Stimulated activated CD8-positive, alpha-beta memory T cell treated with anti-CD3 and anti-CD28 coated beads, Interleukin-12 subunit alpha, Interleukin-12 subunit beta, amount 100 ng/mL, for 4 hours (primary cell): Measurements from ENCODE around the gene OTULIN.

Source experiments
- DNase-seq: peaks from one replicate; pipeline ENCODE4 v3.0.0-alpha.2; 2020; ENCODE audit warnings: low read depth

The OTULIN gene

GRCh38 chr5:14668181-14668591 is 3.7 kb downstream of the OTULIN start:
- peak; percentile 42 for DNase-seq

GRCh38 chr5:14669415-14669814 is 4.9 kb downstream of the OTULIN start:
- no peak for DNase-seq

- no peak for DNase-seq
Measured at GRCh38 chr5:14669975-14670374, 5.5 kb downstream of the OTULIN start.

GRCh38 chr5:14671414-14671813 is 6.9 kb downstream of the OTULIN start:
- no peak for DNase-seq

GRCh38 chr5:14672082-14672481 is 7.6 kb downstream of the OTULIN start:
- DNase-seq, result no peak

- DNase-seq, result no peak
Measured at GRCh38 chr5:14672484-14673394, 8.2 kb downstream of the OTULIN start.

GRCh38 chr5:14673443-14673842 is 8.9 kb downstream of the OTULIN start:
- DNase-seq, result no peak

- DNase-seq, result no peak
Measured at GRCh38 chr5:14674983-14675854, 10.7 kb downstream of the OTULIN start.

GRCh38 chr5:14675865-14676300 is 11.4 kb downstream of the OTULIN start:
- DNase-seq, result no peak

- DNase-seq, result no peak
Measured at GRCh38 chr5:14676320-14676719, 11.8 kb downstream of the OTULIN start.

- no peak for DNase-seq
Measured at GRCh38 chr5:14678773-14679334, 14.3 kb downstream of the OTULIN start.

- DNase-seq, result no peak
Measured at GRCh38 chr5:14679595-14679994, 15.1 kb downstream of the OTULIN start.

- DNase-seq, result no peak
Measured at GRCh38 chr5:14681236-14681752, 16.8 kb downstream of the OTULIN start.

- no peak for DNase-seq
Measured at GRCh38 chr5:14683906-14684455, 19.5 kb downstream of the OTULIN start.

GRCh38 chr5:14684757-14685156 is 20.2 kb downstream of the OTULIN start:
- DNase-seq, result no peak

- no peak for DNase-seq
Measured at GRCh38 chr5:14685757-14686156, 21.2 kb downstream of the OTULIN start.

- no peak for DNase-seq
Measured at GRCh38 chr5:14686517-14686916, 22.0 kb downstream of the OTULIN start.

GRCh38 chr5:14687023-14687665 is 22.6 kb downstream of the OTULIN start:
- no peak for DNase-seq

- no peak for DNase-seq
Measured at GRCh38 chr5:14693070-14693469, 28.6 kb downstream of the OTULIN start.

- no peak for DNase-seq
Measured at GRCh38 chr5:14695152-14695551, 30.6 kb downstream of the OTULIN start.

- DNase-seq, result no peak
Measured at GRCh38 chr5:14696057-14696456, 31.5 kb downstream of the OTULIN start.
